Measurements from ENCODE around the gene GCN1.

Gene GCN1

GRCh38 chr12:120092551-120093335, 101.8 kb downstream of the GCN1 start:
- H3K27me3 ChIP-seq (ENCODE audit: control insufficient read depth in 1 of 2, insufficient read depth in 2 of 2, low read length in 2 of 2), result no peaks in the 10 kb centered on the region
- H3K27ac ChIP-seq (ENCODE audit: low read length), result no peak overlapping the region
- no peak overlapping the region for H3K4me3 ChIP-seq (ENCODE audit: low read length in 2 of 2)
- H3K4me1 ChIP-seq (ENCODE audit: control insufficient read depth, insufficient read depth, low read length), result peaks cover 14% of the 10 kb centered on the region
- peaks cover 15 to 18% of the 10 kb centered on the region in 2 donors for H3K36me3 ChIP-seq (ENCODE audit: control insufficient read depth in 2 of 2, insufficient read depth in 2 of 2, low read length in 2 of 2)
- H3K9ac ChIP-seq (ENCODE audit: low read length in 2 of 2), result no peak overlapping the region
- H3K9me3 ChIP-seq (ENCODE audit: control insufficient read depth in 2 of 2, low read length in 2 of 2), result no peaks in the 10 kb centered on the region

- H3K4me1 ChIP-seq (ENCODE audit: control insufficient read depth, insufficient read depth, low read length), result peaks cover 20% of the 10 kb centered on the region
- H3K4me3 ChIP-seq (ENCODE audit: low read length in 2 of 2), result no peak overlapping the region
- peaks cover 5 to 9% of the 10 kb centered on the region in 2 donors for H3K36me3 ChIP-seq (ENCODE audit: control insufficient read depth in 2 of 2, insufficient read depth in 2 of 2, low read length in 2 of 2)
- no peak overlapping the region for H3K27ac ChIP-seq (ENCODE audit: low read length)
- no peak overlapping the region for H3K9ac ChIP-seq (ENCODE audit: low read length in 2 of 2)
- no peaks in the 10 kb centered on the region for H3K27me3 ChIP-seq (ENCODE audit: control insufficient read depth in 1 of 2, insufficient read depth in 2 of 2, low read length in 2 of 2)
- H3K9me3 ChIP-seq (ENCODE audit: control insufficient read depth in 2 of 2, low read length in 2 of 2), result no peaks in the 10 kb centered on the region
Observed at GRCh38 chr12:120091371-120092090, 103.0 kb downstream of the GCN1 start.

GRCh38 chr12:120090626-120091295, 103.8 kb downstream of the GCN1 start:
- Histone ChIP-seq H3K36me3 (ENCODE audit: control insufficient read depth in 2 of 2, insufficient read depth in 2 of 2, low read length in 2 of 2) (peaks cover 0 to 6% of the 10 kb centered on the region in 2 donors), H3K27me3 (ENCODE audit: control insufficient read depth in 1 of 2, insufficient read depth in 2 of 2, low read length in 2 of 2) (no peaks in the 10 kb centered on the region), H3K4me1 (ENCODE audit: control insufficient read depth, insufficient read depth, low read length) (peaks cover 20% of the 10 kb centered on the region), H3K9ac (ENCODE audit: low read length in 2 of 2) (no peak overlapping the region), H3K9me3 (ENCODE audit: control insufficient read depth in 2 of 2, low read length in 2 of 2) (no peaks in the 10 kb centered on the region), H3K27ac (ENCODE audit: low read length) (no peak overlapping the region), H3K4me3 (ENCODE audit: low read length in 2 of 2) (no peak overlapping the region)

GRCh38 chr12:120090206-120090605, 104.3 kb downstream of the GCN1 start:
- Histone ChIP-seq H3K9ac (ENCODE audit: low read length in 2 of 2) (no peak overlapping the region), H3K4me3 (ENCODE audit: low read length in 2 of 2) (no peak overlapping the region), H3K9me3 (ENCODE audit: control insufficient read depth in 2 of 2, low read length in 2 of 2) (no peaks in the 10 kb centered on the region), H3K27me3 (ENCODE audit: control insufficient read depth in 1 of 2, insufficient read depth in 2 of 2, low read length in 2 of 2) (no peaks in the 10 kb centered on the region), H3K36me3 (ENCODE audit: control insufficient read depth in 2 of 2, insufficient read depth in 2 of 2, low read length in 2 of 2) (peaks cover 0 to 6% of the 10 kb centered on the region in 2 donors), H3K27ac (ENCODE audit: low read length) (no peak overlapping the region), H3K4me1 (ENCODE audit: control insufficient read depth, insufficient read depth, low read length) (peaks cover 20% of the 10 kb centered on the region)

- Histone ChIP-seq H3K36me3 (ENCODE audit: control insufficient read depth in 2 of 2, insufficient read depth in 2 of 2, low read length in 2 of 2) (peaks cover 0 to 6% of the 10 kb centered on the region in 2 donors), H3K27ac (ENCODE audit: low read length) (no peak overlapping the region), H3K27me3 (ENCODE audit: control insufficient read depth in 1 of 2, insufficient read depth in 2 of 2, low read length in 2 of 2) (no peaks in the 10 kb centered on the region), H3K4me1 (ENCODE audit: control insufficient read depth, insufficient read depth, low read length) (peaks cover 18% of the 10 kb centered on the region), H3K9me3 (ENCODE audit: control insufficient read depth in 2 of 2, low read length in 2 of 2) (no peaks in the 10 kb centered on the region), H3K4me3 (ENCODE audit: low read length in 2 of 2) (no peak overlapping the region), H3K9ac (ENCODE audit: low read length in 2 of 2) (no peak overlapping the region)
Observed at GRCh38 chr12:120089796-120090195, 104.7 kb downstream of the GCN1 start.

GRCh38 chr12:120089105-120089504, 105.4 kb downstream of the GCN1 start:
- no peaks in the 10 kb centered on the region for H3K9me3 ChIP-seq (ENCODE audit: control insufficient read depth in 2 of 2, low read length in 2 of 2)

GRCh38 chr12:120086801-120087621, 107.5 kb downstream of the GCN1 start:
- H3K4me1 ChIP-seq (ENCODE audit: control insufficient read depth, insufficient read depth, low read length), result peaks cover 5% of the 10 kb centered on the region
- no peaks in the 10 kb centered on the region for H3K27me3 ChIP-seq (ENCODE audit: control insufficient read depth in 1 of 2, insufficient read depth in 2 of 2, low read length in 2 of 2)
- H3K4me3 ChIP-seq (ENCODE audit: low read length in 2 of 2), result peak overlapping the region; percentile 67 to 76
- peak overlapping the region; percentile 47 to 54 for H3K9ac ChIP-seq (ENCODE audit: low read length in 2 of 2)
- H3K9me3 ChIP-seq (ENCODE audit: control insufficient read depth in 2 of 2, low read length in 2 of 2), result no peaks in the 10 kb centered on the region
- peak overlapping the region; percentile 53 for H3K27ac ChIP-seq (ENCODE audit: low read length)
- no peaks in the 10 kb centered on the region for H3K36me3 ChIP-seq (ENCODE audit: control insufficient read depth in 2 of 2, insufficient read depth in 2 of 2, low read length in 2 of 2)

More at GRCh38 chr12:120089105-120089504, 105.4 kb downstream of the GCN1 start:
- Histone ChIP-seq H3K36me3 (ENCODE audit: control insufficient read depth in 2 of 2, insufficient read depth in 2 of 2, low read length in 2 of 2) (peaks cover 0 to 4% of the 10 kb centered on the region in 2 donors), H3K4me3 (ENCODE audit: low read length in 2 of 2) (no peak overlapping the region), H3K27me3 (ENCODE audit: control insufficient read depth in 1 of 2, insufficient read depth in 2 of 2, low read length in 2 of 2) (no peaks in the 10 kb centered on the region), H3K4me1 (ENCODE audit: control insufficient read depth, insufficient read depth, low read length) (peaks cover 13% of the 10 kb centered on the region), H3K27ac (ENCODE audit: low read length) (no peak overlapping the region), H3K9ac (ENCODE audit: low read length in 2 of 2) (no peak overlapping the region)

- Histone ChIP-seq H3K36me3 (ENCODE audit: control insufficient read depth in 2 of 2, insufficient read depth in 2 of 2, low read length in 2 of 2) (no peaks in the 10 kb centered on the region), H3K4me1 (ENCODE audit: control insufficient read depth, insufficient read depth, low read length) (peaks cover 5% of the 10 kb centered on the region), H3K9me3 (ENCODE audit: control insufficient read depth in 2 of 2, low read length in 2 of 2) (no peaks in the 10 kb centered on the region), H3K9ac (ENCODE audit: low read length in 2 of 2) (peak overlapping the region in 1 of 2 donors; percentile 54), H3K27ac (ENCODE audit: low read length) (peak overlapping the region; percentile 53), H3K27me3 (ENCODE audit: control insufficient read depth in 1 of 2, insufficient read depth in 2 of 2, low read length in 2 of 2) (no peaks in the 10 kb centered on the region), H3K4me3 (ENCODE audit: low read length in 2 of 2) (no peak overlapping the region)
Observed at GRCh38 chr12:120085920-120086645, 108.4 kb downstream of the GCN1 start.

GRCh38 chr12:120081641-120082040, 112.9 kb downstream of the GCN1 start:
- H3K36me3 ChIP-seq (ENCODE audit: control insufficient read depth in 2 of 2, insufficient read depth in 2 of 2, low read length in 2 of 2), result no peaks in the 10 kb centered on the region
- H3K9ac ChIP-seq (ENCODE audit: low read length in 2 of 2), result no peak overlapping the region
- H3K27me3 ChIP-seq (ENCODE audit: control insufficient read depth in 1 of 2, insufficient read depth in 2 of 2, low read length in 2 of 2), result peaks cover 0 to 2% of the 10 kb centered on the region in 2 donors
- H3K9me3 ChIP-seq (ENCODE audit: control insufficient read depth in 2 of 2, low read length in 2 of 2), result no peaks in the 10 kb centered on the region
- H3K27ac ChIP-seq (ENCODE audit: low read length), result no peak overlapping the region
- no peaks in the 10 kb centered on the region for H3K4me1 ChIP-seq (ENCODE audit: control insufficient read depth, insufficient read depth, low read length)
- H3K4me3 ChIP-seq (ENCODE audit: low read length in 2 of 2), result no peak overlapping the region

All from stomach smooth muscle (tissue), 2 donors.